Stimulated activated CD4-positive, alpha-beta T cell treated with anti-CD3 and anti-CD28 coated beads, Interleukin-4, amount 100 ng/mL, for 48 hours (primary cell): ENCODE results near the gene CDK11A.
A peak's percentile ranks its signal among the peaks of the same experiment; 100 is the strongest.

ENCODE experiments used
- DNase-seq, 2 donors: peaks; one replicate each; pipeline ENCODE4 v3.0.0-alpha.2; 2020; ENCODE audit warnings: low read depth in 2 of 2

The CDK11A gene

GRCh38 chr1:1724035-1724864, at the start of gene CDK11A:
Gene CDK11A, minus strand, starts transcription at chr1:1724357. Its CDS starts 1,539 bp downstream, at chr1:1722818.
- DNase-seq, result peak; percentile 92 to 96

DNA sequence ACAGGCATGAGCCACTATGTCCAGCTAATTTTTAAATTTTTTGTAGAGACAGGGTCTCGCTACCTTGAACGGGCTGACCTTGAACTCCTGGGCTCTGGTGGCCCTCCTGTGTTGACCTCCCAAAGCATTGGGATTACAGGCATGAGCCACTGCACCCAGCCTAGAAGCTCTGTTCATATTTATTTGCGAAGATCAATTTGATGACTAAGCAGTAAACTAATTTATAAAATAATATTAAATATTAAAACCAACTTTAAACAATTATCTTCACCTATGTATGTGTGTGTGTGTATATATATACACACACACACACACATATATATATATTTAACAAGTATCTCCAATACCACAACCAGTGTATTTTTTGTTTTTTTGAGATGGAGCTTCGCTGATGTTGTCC, 49.7 kb upstream of the CDK11A start:
- no peak for DNase-seq

GRCh38 chr1:1771096-1771495, 46.9 kb upstream of the CDK11A start:
- no peak for DNase-seq

- no peak for DNase-seq
These were observed 45.9 kb upstream of the CDK11A start for GRCh38 chr1:1770102-1770501.

DNA sequence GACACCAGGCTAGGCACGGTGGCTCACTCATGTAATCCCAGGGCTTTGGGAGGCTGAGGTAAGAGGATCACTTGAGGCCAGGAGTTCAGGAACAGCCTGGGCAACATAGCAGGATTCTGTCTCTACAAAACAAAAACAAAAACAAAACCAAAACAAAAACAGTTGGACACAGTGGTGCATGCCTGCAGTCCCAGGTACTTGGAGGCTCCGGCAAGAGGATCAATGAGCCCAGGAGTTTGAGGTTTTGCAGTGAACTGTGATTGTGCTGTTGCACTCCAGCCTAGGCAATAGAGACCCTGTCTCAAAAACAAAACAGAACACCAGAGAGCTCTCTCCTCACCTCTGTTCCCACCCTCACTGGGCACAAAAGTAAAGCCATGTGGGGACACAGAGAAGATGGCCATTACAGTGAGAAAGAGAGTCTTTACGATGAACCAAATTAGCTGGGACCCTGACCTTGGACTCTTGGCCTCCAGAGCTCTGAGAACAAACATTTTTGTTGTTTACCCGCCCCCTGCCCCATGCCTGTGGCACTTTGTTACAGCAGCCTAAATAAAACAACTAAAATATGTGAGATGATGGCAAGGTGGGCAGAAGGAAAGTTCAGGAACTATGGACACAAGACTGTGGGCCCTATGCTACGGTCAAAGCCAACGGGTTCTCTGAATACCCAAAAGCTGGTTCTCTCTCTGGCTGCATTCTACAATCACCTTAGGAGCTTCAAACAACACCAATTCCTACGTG, 44.3 kb upstream of the CDK11A start:
- no peak for DNase-seq

- DNase-seq, result no peak
These were observed 40.8 kb upstream of the CDK11A start for GRCh38 chr1:1764876-1765470.

DNA sequence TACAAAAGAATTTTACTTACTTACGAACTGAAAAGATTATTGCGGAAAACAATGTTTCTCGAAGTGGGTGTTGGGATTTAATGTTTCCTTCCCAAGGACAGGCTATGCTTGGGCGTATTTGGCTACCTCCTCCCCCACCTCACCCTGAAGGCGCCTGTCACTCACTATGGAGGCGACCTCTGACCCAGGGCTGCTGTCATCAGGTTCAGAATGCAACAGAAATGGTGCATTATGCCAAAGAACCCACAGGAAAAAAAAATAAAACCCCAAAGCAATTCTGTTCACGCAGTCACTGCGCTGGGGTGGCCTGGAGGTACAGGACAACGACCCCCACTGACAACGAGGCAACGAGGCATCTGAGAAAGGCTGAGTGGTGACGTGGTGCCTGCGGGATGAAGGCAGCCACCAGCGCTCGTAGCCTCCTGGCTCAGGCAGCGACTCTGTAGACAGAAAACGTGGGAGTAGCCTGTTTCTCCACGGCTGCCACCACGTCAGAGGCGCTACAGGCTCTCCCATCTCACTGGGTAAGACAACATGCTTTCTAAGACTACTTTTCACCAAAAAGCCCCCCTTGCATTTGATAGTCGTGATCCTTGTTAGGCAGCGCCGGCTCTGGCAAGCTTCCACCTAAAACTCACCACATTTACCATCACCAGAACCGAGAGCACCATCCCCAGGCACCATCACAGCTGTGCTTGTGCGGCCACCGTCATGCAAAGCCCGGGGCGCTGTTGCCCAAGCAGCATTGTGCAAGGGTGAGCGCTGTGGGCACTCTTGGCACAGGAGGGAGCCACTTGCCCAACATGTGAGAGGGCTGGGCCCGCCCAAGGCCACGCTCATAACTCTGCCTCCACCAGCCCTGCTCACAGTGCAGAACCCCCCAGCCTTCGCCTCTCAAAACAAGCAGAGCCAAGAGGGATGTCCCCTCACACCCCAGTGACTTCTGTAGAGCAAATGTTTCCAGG, 39.8 kb upstream of the CDK11A start:
- no peak for DNase-seq

DNA sequence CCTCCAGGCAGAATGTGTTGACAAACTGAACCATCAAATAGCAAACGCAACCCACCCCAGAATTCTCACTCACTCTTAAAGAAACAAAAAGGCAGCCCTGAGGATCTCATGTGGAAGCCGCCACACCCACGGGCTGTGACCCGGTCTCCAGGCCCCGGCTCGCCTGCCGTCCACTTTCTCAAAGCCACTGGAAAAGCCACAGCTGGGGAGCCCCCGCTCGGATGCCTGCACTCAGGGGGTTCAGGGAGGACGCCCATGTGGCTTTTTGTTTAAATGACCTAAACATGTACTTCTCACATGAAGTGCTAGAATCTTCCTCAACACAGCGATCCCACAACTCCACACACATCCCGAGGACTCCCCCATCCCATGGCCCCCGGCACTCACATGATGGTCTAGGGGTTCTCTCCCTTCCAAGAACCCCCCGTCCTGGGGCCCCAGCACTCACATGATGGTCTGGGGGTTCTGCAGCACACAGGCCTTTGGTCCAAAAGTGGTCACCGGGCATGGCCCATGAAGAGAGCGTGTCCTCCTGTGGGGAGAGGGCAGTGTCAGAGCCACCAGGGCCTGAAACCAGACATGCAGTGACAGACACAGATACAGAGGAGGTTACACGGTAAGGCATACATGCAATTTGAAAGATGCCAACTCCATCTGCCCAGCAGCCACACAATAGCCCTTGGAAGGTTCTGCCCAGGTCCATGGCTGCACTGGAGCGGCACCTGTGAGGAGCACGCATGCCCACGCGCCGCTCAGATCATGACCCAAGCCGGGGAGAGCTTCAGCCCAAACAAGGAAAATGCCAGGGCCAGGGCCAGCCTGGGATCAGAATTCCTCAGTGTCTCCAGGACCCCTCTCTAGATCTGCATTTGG, 37.6 kb upstream of the CDK11A start:
- DNase-seq, result no peak

- DNase-seq, result no peak
These were observed 36.6 kb upstream of the CDK11A start for GRCh38 chr1:1760715-1761114.

- DNase-seq, result no peak
These were observed 36.1 kb upstream of the CDK11A start for GRCh38 chr1:1760345-1760650.

DNA sequence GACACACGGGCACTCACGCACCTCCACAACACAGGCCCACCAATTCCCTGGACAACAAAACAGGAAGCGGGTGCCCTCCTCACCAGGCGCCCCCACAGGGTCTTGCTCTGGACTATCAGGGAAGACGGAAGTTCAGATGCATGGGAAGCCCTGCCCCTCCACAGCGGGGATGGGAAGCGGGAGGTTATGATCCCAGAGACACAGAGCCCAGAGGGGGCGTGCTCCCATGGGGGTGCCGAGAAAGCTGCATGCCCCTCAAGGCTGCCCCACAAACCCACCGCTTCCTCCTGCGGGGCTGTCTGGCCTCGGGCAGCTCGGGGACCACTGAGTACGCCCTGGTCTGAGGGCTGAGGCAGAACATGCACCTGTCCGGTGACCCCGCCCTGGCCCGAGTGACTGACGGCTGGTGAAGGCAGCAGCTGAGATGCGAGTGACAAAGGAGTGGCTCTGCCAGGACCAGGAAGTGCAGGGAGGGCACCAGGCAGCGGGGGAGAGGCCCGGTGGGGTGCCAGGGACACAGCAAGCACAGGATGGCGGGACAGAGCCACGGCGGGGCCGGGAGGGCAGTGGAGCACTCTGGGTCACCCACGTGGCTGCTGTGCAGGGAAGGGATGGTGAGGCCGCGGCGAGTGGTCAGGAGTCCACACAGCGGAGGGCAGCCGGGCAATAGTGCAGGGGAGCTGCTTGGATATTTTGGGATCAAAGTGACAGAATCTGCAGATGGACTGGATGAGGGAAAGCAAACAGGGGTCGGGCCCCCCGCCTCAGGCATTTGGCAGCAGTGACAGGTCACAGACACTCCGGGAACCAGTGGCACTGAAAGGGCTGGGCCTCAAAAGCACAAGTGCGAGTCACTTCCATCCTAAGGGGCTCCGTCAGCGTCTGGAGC, 35.5 kb upstream of the CDK11A start:
- DNase-seq, result no peak

DNA sequence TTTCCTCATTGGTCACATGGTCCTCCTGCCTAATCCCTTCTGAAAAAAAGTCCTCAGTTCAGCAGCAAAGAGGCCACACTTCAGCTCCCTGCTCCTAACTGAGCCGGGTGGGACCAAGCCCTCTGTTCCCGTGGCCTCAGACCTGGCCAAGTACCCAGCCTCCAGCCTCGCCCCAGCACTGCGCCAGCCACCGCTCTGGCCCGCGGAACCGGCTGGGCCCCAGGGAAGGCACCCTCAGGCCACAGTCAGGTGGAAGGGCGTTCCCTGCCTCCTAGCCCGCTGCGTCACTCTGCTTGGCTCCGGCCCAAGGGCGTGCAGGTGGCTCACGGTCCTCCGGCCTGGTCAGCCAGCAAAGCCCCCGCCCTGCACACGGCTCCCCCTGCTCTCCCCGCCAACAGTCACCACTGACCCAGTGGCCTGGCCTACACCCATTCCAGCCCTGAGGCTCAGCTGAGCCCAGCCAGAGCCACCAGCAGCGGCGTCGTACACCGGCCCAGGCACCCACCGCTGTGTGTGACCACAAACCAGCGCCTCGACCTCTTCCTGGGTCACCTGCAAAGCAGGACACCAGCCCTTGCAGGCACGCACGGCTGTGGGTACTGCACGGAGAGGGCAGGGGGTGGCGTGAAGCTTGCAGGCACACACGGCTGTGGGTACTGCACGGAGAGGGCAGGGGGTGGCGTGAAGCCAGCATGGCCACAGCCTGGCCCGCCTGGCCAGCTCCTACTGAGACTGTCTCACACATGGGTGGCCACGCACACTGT, 34.7 kb upstream of the CDK11A start:
- no peak for DNase-seq

GRCh38 chr1:1758059-1758621, 34.0 kb upstream of the CDK11A start:
- no peak for DNase-seq

- no peak for DNase-seq
These were observed 33.4 kb upstream of the CDK11A start for GRCh38 chr1:1757422-1758058.

GRCh38 chr1:1756661-1757421, 32.7 kb upstream of the CDK11A start:
- DNase-seq, result no peak

DNA sequence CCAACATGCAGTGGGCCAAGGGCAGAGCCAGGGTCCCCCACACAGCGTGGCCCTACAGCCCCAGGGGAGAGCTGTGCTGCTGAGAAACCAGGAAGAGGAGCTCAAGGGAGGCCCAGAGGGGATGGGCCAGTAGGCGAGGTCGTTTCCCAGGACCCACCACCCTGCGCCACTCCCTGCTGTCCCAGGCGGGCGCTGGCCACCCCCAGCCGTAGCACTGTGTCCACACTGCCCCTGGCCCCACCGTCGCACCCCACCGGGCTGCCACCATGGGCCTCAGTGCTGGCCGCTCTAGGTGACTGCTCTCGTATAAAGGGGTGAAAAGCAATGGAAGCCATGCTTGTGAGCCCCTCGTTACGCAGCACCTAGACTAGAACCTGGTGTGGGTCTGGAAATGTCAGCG, 31.7 kb upstream of the CDK11A start:
- DNase-seq, result no peak

DNA sequence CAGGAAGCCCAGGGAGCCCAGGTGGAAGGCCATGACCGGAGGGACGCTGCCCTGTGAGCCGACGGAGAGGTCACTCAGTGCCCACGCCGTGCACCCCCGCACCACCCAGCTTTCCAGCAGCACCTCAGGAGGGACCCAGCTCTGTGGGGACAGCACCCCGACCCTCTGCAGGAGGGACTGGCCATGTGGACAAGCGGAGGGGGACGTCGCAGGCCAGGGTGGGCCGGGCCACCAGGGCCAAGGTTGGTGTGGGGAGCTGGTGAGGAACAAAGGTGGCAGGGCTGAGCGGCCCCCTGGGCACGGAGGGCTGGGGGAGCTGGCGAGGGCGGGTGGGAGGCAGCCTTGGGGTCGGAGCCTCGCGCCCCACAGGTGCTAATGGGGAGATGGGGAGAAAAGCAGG, 31.3 kb upstream of the CDK11A start:
- no peak for DNase-seq
